Left kidney (tissue), 2 donors: ENCODE measurements around the gene FOXP1. TPM values are rescaled to one million over a fixed set of nuclear protein-coding genes. Genes with fewer than 3 reads are reported as not detected.
A peak's percentile ranks its signal among the peaks of the same experiment; 100 is the strongest.

Source experiments
- DNase-seq: peaks from one replicate; pipeline ENCODE4 v3.0.0-alpha.2; 2013
- polyA plus RNA-seq: library from polyadenylated mRNA; unstranded; fragments of 120-200 nt; gene quantifications from one replicate; pipeline ENCODE4 v1.2.1, GENCODE V29; 2013; ENCODE audit not compliant: insufficient read length

FOXP1 gene
- polyA plus RNA-seq, 1 donor: 46.7 TPM

DNA sequence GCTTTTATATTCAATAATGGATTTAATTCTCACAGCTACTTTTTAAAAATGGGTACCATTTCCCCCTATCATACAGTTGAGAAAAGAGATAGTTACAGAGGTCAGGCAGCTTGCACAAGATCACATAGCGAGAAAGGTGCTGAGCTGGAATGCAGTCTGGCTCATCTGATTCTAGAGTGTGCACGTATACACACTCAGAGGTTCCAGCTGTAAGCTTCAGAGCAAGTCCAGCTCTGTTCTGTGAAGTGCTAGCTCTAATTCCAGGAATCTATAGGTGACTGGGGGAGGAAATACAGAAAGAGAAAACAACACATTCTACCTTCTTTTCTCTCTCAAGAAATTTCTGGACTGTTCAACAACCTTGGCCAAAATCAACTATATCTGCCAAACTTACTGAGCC is 318.7 kb downstream of the FOXP1 start:
- no peak for DNase-seq

- no peak for DNase-seq
These were observed 320.9 kb downstream of the FOXP1 start for GRCh38 chr3:71262364-71263265.

- DNase-seq: no peak
These were observed 322.7 kb downstream of the FOXP1 start for GRCh38 chr3:71260782-71261181.

- no peak for DNase-seq
These were observed 325.0 kb downstream of the FOXP1 start for GRCh38 chr3:71258526-71258925.

DNA sequence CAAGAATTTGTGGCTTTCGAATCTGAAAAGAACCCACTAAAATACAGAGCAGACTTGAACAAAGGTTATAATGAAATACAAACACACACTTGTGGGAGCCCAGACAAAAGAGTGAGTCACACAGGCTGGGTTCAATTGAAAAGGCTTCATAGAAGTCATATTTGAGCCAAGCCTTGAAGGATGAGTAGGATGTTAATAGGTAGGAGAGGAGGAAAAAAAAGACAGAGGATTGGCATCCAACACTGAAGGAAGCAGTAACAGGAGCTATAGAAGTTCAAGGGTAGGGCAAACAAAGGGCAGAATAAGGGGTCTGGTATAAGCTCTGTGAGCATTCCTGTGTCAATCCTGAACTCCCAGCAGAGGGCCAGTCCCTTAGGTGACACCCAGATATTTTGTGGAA is 325.4 kb downstream of the FOXP1 start:
- DNase-seq: no peak

DNA sequence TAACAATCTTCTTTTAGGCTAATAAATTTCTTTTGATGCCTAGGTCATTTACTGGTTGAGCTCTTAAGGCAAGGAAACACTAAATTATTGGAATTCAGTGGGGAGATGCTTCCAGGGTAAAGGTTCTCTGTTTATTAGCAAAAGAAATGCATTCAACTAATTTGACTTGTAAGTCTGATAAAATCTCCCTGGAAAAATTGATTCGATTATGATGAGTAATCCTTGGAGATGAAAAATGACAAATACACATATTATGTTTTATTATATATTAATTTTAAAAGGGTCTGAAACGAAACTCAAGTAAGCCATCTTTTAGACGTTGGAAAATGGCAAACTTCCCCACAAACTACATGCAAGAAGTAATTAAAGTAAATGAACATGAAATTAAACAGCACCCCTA is 328.0 kb downstream of the FOXP1 start:
- no peak for DNase-seq

DNA sequence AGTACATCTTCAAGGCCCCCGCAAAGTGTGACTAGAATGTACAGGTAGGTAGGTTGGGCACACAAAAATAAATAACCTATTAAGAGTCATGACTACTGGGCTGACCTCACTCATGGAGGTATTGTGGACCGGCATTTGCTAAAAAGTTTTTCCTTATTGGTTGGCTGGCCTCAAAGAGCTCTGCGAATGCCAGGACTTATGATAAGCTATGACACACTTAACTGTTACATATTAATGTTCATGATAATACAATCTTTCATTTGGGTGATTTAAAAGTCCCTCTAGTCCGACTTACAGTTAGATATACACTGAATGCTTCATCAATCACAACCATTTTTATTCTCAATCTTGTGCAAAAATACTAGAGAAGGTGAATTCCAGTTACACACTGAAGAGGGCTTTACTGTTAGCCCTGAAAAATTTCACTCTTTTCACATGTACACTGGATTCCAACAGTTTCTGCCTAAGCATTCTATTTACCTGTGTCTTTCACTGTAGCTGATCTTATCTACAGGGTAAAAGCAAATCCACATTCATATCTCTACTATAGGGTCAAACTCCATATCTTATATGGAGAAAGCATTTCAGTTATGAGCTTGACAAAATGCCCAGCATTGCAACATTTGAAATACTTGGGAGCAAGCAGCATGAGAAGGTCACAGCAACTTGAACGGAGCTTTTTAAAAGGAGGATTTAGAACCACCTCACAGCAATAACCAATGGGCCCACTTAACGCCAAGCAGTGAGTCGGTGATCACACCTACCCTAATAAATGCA is 329.1 kb downstream of the FOXP1 start:
- DNase-seq: no peak

- no peak for DNase-seq
These were observed 330.4 kb downstream of the FOXP1 start for GRCh38 chr3:71253169-71253568.

DNA sequence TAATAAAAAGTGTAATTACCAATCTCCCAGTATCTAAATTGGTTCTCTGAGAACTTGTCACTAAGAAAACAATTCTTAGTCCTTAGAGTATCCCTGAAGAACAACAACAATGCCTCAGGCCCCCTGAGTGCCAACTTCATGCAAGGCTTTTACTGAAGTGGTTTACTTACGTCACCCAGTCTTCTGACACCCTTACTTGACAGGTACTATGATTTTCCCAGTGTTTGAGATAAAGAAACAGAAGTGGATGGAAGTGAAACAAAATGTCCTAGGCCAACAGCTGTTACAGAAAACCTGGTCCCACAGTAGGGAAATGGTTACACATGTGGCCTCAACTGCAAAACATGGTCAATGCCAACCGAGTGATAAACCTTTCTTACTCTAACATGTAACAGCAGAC is 331.1 kb downstream of the FOXP1 start:
- DNase-seq: no peak

DNA sequence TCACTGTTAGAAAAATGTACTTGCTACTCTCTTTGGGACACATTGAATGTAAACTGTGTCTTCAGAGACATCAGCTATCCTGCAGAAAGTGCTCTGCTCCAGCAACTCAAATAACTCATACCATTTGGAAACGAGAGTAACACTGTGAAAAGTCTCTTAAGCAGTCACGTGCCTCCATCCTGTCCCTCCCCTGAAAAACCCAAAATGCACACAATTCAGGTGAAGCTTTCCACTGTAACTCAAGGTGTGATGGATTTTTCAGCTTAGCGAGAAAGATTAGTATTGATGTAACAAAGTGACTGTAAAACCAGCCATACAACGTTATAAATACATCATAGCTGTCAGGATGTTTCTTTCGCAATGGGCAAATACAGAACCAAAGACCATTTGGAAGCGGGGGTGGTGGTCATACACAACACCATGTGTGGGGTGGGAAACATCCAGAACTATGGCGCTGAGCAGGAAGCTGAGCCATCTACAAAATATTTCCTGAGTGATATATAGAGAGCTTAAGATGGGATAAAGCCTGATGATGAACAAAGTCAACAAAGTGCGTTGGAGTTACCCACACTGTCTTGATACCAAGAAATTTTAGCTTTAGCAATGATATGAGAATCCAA is 332.3 kb downstream of the FOXP1 start:
- DNase-seq: no peak

GRCh38 chr3:71250026-71250425 is 333.5 kb downstream of the FOXP1 start:
- no peak for DNase-seq

DNA sequence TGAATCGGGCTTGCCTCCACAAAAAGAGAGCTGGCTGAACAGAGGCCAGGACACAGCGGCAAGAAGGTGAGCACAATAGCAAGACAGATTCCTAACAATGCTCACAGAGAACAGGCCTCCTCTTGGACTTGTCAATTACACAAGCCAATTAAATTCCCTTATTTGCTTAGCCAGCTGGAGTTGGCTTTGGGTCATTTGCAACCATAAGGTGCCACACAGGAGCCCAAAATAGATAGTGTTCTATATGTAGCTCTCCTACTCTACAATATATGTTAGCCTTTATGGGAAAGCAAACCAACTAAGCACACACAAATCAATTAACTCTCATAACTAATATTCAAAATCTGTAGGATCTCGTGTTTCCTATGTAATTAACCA is 335.6 kb downstream of the FOXP1 start:
- no peak for DNase-seq

DNA sequence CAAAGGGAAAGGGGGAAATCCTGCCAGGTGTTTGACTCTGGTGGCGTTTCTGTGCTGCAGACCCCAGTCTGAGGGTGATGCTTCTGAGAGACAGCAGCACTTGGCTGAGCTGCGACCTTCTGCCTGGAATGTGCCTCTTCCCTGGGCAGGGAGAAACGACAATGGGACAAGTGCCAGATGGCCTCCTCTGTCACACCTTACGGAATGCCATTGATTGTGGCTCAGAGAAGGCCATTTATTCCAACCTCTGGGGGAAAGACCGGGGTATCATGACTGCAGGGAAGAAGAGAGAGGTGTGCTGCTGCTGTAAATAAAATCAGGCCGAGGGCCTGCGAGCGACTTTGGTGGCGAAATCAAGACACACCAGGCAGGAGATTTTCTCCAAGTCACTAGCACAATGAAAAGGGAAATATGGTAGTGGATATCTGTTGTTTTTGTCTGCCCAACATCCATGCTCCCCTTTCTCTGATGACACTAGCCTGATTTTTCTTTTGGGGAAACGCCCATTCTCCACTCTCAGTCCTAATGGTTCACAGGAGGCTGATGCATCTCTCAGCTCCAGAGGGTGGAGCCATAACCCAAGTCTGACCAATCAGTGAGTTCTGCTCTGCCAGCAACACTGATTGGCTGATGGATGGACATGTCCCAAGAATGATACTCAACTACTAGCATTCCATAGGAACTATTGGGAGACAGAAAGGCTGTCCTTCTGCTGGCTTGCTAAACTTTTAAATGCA is 336.1 kb downstream of the FOXP1 start:
- no peak for DNase-seq

GRCh38 chr3:71245971-71246880 is 337.3 kb downstream of the FOXP1 start:
- no peak for DNase-seq

DNA sequence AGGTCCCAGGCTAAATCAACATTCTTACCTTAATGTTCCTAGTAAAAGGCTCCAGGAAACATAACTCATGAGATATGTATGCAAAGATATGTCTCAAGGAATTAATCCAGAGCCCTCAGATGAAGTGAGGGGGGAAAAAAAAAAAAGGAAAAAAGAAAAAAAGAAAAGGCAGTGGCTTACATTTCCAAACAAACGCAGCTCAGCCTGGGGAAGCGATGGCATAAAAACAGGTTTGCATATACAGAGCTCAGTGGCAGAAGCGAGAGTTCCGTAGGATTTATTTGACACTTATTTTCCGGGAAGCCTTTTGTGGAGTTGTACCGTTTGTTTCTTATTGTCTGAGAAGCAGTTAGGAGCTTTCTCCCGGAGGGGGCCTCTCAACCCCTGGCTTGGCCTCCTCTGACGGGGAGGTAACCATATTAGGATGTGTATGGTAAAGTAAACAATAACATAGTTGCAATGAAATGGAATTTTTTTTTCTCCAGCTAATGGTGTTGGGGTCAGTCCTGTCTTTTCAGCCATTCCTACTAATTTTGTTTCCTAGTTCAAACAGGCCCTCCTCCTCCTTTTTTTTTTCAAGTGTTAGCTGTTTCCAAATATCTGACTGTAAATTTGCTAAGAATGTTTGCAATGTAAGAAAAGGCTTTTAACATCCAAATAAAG is 338.6 kb downstream of the FOXP1 start:
- DNase-seq: peak; percentile 54

DNA sequence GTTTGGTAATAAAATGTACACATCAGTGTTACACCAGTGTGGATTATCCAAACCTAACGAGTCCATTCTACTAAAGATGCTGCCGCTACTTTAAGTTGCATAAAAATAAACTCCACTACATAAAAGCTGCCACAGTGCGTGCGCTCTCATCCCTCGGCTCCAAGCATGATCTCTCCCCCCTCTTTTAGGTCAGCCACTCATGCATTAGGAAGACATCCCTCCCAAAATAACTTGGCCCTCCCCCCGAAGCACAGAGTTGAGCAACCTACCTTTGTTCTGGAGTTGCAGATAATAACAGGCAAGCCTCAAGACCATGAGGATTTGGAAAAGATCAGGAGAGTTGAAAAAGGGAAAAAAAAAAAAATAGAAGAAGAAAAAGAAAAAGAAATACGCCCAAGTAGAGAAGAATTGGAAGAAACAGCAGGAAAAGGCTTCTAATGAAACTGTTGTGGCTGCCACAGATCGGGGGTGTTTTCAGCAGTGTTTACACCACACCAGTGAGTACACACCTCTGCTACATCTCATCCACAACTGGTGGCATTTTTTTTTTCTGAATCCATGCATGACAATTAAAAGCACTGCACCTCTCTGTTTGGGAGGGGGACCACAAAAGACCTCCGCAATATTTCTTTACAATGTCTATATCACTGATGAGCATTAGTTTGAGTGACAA is 339.2 kb downstream of the FOXP1 start:
- DNase-seq: no peak

- no peak for DNase-seq
These were observed 340.3 kb downstream of the FOXP1 start for GRCh38 chr3:71243229-71243628.

GRCh38 chr3:71241981-71242560 is 341.5 kb downstream of the FOXP1 start:
- DNase-seq: no peak

- no peak for DNase-seq
These were observed 342.2 kb downstream of the FOXP1 start for GRCh38 chr3:71241246-71241901.
